Measurements from ENCODE around the gene SEMA3A. TPM values are rescaled to one million over a fixed set of nuclear protein-coding genes. Genes with fewer than 3 reads are reported as not detected.

Gene SEMA3A
- total RNA-seq, 1 experiment from 2014 or later: 43.3 TPM

DNA sequence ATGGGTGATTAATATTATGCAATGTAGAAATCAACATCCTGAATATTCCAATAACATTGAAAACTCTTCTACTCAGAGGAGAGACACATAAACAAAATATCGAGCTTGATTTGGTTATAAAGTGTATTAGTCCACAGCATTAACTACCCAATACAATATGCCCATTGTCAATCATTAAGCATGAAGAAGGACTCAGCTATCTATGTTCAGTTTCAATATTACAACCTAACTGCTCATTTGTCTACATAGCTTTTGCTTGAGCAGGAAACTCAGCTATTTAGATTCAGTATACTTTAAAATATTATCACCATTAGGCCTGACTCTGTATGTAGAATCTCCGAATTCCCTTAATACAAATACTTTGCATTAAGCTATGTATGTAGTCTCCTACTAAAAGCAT lies 262.6 kb downstream of the SEMA3A start:
- no peak overlapping the region for H3K4me3 ChIP-seq (ENCODE audit: low read depth in 2 of 2, low read length in 2 of 2)
- in situ Hi-C loops (cut with HindIII; ENCODE audit: low pct_unique_long_range_greater_than_20kb, low sequenced_read_pairs) (no loop called here), intact Hi-C loops (cut with micrococcal nuclease; ENCODE audit: unreplicated experiment) (no loop called here)
- no peaks in the 10 kb centered on the region for H3K36me3 ChIP-seq (ENCODE audit: control insufficient read depth, insufficient read depth, low read length)
- ATAC-seq: no peak
- no peaks in the 10 kb centered on the region; the same call in 1 of the 2 replicates for H3K4me1 ChIP-seq (ENCODE audit: control insufficient read depth, insufficient read depth, low read length)
- TF ChIP-seq TCF7L2 (IDR thresholded peaks at IDR 0.05; ENCODE audit: low read depth, low read length) (no peak), POLR2AphosphoS5 (IDR thresholded peaks at IDR 0.05; ENCODE audit: low read depth, low read length) (no peak), SIN3A (IDR thresholded peaks at IDR 0.05; ENCODE audit: borderline replicate concordance, insufficient read depth, low read depth, low read length) (no peak)
- TF ChIP-seq, protein P1, sequence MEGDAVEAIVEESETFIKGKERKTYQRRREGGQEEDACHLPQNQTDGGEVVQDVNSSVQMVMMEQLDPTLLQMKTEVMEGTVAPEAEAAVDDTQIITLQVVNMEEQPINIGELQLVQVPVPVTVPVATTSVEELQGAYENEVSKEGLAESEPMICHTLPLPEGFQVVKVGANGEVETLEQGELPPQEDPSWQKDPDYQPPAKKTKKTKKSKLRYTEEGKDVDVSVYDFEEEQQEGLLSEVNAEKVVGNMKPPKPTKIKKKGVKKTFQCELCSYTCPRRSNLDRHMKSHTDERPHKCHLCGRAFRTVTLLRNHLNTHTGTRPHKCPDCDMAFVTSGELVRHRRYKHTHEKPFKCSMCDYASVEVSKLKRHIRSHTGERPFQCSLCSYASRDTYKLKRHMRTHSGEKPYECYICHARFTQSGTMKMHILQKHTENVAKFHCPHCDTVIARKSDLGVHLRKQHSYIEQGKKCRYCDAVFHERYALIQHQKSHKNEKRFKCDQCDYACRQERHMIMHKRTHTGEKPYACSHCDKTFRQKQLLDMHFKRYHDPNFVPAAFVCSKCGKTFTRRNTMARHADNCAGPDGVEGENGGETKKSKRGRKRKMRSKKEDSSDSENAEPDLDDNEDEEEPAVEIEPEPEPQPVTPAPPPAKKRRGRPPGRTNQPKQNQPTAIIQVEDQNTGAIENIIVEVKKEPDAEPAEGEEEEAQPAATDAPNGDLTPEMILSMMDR (IDR thresholded peaks at IDR 0.05): no peak
- TF ChIP-seq, protein P2, sequence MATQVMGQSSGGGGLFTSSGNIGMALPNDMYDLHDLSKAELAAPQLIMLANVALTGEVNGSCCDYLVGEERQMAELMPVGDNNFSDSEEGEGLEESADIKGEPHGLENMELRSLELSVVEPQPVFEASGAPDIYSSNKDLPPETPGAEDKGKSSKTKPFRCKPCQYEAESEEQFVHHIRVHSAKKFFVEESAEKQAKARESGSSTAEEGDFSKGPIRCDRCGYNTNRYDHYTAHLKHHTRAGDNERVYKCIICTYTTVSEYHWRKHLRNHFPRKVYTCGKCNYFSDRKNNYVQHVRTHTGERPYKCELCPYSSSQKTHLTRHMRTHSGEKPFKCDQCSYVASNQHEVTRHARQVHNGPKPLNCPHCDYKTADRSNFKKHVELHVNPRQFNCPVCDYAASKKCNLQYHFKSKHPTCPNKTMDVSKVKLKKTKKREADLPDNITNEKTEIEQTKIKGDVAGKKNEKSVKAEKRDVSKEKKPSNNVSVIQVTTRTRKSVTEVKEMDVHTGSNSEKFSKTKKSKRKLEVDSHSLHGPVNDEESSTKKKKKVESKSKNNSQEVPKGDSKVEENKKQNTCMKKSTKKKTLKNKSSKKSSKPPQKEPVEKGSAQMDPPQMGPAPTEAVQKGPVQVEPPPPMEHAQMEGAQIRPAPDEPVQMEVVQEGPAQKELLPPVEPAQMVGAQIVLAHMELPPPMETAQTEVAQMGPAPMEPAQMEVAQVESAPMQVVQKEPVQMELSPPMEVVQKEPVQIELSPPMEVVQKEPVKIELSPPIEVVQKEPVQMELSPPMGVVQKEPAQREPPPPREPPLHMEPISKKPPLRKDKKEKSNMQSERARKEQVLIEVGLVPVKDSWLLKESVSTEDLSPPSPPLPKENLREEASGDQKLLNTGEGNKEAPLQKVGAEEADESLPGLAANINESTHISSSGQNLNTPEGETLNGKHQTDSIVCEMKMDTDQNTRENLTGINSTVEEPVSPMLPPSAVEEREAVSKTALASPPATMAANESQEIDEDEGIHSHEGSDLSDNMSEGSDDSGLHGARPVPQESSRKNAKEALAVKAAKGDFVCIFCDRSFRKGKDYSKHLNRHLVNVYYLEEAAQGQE (IDR thresholded peaks at IDR 0.05; ENCODE audit: insufficient read depth in 1 of 2, low read depth in 2 of 2, low read length in 1 of 2): no peak
- H3K9me3 ChIP-seq (ENCODE audit: control insufficient read depth, insufficient read depth, low read depth, low read length): no peaks in the 10 kb centered on the region
- CTCF ChIA-PET: no interaction called here
- POLR2A ChIA-PET: no interaction called here
- BruUV-seq (replicated peaks): no TSS peak
- H3K27me3 ChIP-seq (ENCODE audit: control insufficient read depth, insufficient read depth, low read length): no peaks in the 10 kb centered on the region
- H3K27ac ChIP-seq (ENCODE audit: low read length): no peak overlapping the region
- no peak for DNase-seq (ENCODE audit: low read depth, low spot score)

DNA sequence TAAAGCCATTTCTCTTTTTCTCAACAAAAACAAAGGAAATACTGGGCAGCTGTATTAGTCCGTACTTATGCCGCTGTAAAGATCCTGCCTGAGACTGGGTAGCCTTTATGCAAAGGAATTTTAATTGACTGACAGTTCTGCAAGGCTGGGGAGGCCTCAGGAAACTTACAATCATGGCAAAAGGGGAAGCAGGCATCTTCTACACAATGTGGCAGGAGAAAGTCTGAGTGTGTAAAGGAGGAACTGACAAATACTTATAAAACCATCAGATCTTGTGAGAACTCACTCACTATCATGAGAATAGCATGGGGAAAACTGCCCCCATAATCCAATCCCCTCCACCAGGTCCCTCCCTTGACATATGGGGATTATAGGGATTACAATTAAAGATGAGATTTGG lies 264.3 kb downstream of the SEMA3A start:
- Histone ChIP-seq H3K9me3 (ENCODE audit: control insufficient read depth, insufficient read depth, low read depth, low read length) (no peaks in the 10 kb centered on the region), H3K36me3 (ENCODE audit: control insufficient read depth, insufficient read depth, low read length) (no peaks in the 10 kb centered on the region), H3K4me1 (ENCODE audit: control insufficient read depth, insufficient read depth, low read length) (no peaks in the 10 kb centered on the region; the same call in 1 of the 2 replicates), H3K4me3 (ENCODE audit: low read depth in 2 of 2, low read length in 2 of 2) (no peak overlapping the region), H3K27me3 (ENCODE audit: control insufficient read depth, insufficient read depth, low read length) (no peaks in the 10 kb centered on the region), H3K27ac (ENCODE audit: low read length) (no peak overlapping the region)
- no peak for ATAC-seq
- in situ Hi-C loops (cut with HindIII; ENCODE audit: low pct_unique_long_range_greater_than_20kb, low sequenced_read_pairs): no loop called here
- ChIA-PET CTCF (no interaction called here), POLR2A (no interaction called here)
- TF ChIP-seq, protein P2 (IDR thresholded peaks at IDR 0.05; ENCODE audit: insufficient read depth in 1 of 2, low read depth in 2 of 2, low read length in 1 of 2): no peak
- TF ChIP-seq, protein P1 (IDR thresholded peaks at IDR 0.05): no peak
- TF ChIP-seq POLR2AphosphoS5 (IDR thresholded peaks at IDR 0.05; ENCODE audit: low read depth, low read length) (no peak), TCF7L2 (IDR thresholded peaks at IDR 0.05; ENCODE audit: low read depth, low read length) (no peak), SIN3A (IDR thresholded peaks at IDR 0.05; ENCODE audit: borderline replicate concordance, insufficient read depth, low read depth, low read length) (no peak)
- no TSS peak for BruUV-seq (replicated peaks)
- no peak for DNase-seq (ENCODE audit: low read depth, low spot score)
- intact Hi-C loops (cut with micrococcal nuclease; ENCODE audit: unreplicated experiment): no loop called here

Data from Panc1 (cell line).